ENCODE measurements around the gene ACIN1. TPM values are rescaled to one million over a fixed set of nuclear protein-coding genes. Genes with fewer than 3 reads are reported as not detected.
A peak's percentile ranks its signal among the peaks of the same experiment; 100 is the strongest.

Gene ACIN1
- polyA plus RNA-seq, 1 donor = 144 TPM

GRCh38 chr14:23079716-23080115 lies 15.2 kb downstream of the ACIN1 start:
- no peak for DNase-seq (ENCODE audit: low read depth)

- no peak for DNase-seq (ENCODE audit: low read depth)
Measured at GRCh38 chr14:23078692-23079116, 16.2 kb downstream of the ACIN1 start.

- no peak for DNase-seq (ENCODE audit: low read depth)
Measured at GRCh38 chr14:23077962-23078361, 17.0 kb downstream of the ACIN1 start.

- no peak for DNase-seq (ENCODE audit: low read depth)
Measured at GRCh38 chr14:23076785-23077408, 18.0 kb downstream of the ACIN1 start.

- no peak for DNase-seq (ENCODE audit: low read depth)
Measured at GRCh38 chr14:23074906-23075305, 20.0 kb downstream of the ACIN1 start.

GRCh38 chr14:23071921-23072539 lies 22.9 kb downstream of the ACIN1 start:
- DNase-seq (ENCODE audit: low read depth) = no peak

GRCh38 chr14:23071244-23071920 lies 23.6 kb downstream of the ACIN1 start:
- DNase-seq (ENCODE audit: low read depth) = peak; percentile 57

- DNase-seq (ENCODE audit: low read depth) = no peak
Measured at GRCh38 chr14:23070262-23071129, 24.4 kb downstream of the ACIN1 start.

GRCh38 chr14:23069413-23069806 lies 25.5 kb downstream of the ACIN1 start:
- DNase-seq (ENCODE audit: low read depth) = no peak

- DNase-seq (ENCODE audit: low read depth) = peak; percentile 79
Measured at GRCh38 chr14:23068789-23069412, 26.0 kb downstream of the ACIN1 start.

GRCh38 chr14:23067847-23068788 lies 26.8 kb downstream of the ACIN1 start:
- no peak for DNase-seq (ENCODE audit: low read depth)

- DNase-seq (ENCODE audit: low read depth) = no peak
Measured at GRCh38 chr14:23066855-23067744, 27.8 kb downstream of the ACIN1 start.

GRCh38 chr14:23066368-23066767 lies 28.6 kb downstream of the ACIN1 start:
- DNase-seq (ENCODE audit: low read depth) = no peak

GRCh38 chr14:23063601-23064000 lies 31.3 kb downstream of the ACIN1 start:
- DNase-seq (ENCODE audit: low read depth) = no peak

GRCh38 chr14:23062002-23062401 lies 32.9 kb downstream of the ACIN1 start:
- no peak for DNase-seq (ENCODE audit: low read depth)

- DNase-seq (ENCODE audit: low read depth) = no peak
Measured at GRCh38 chr14:23060536-23061260, 34.2 kb downstream of the ACIN1 start.

- DNase-seq (ENCODE audit: low read depth) = no peak
Measured at GRCh38 chr14:23058654-23059504, 36.1 kb downstream of the ACIN1 start.

Measured in forelimb muscle (tissue), 1 donor.